SW480 (cell line): ENCODE data around the gene RPTOR.

Experiments
- DNase-seq: peaks from one replicate; pipeline ENCODE4 v3.0.0-alpha.2; 2016; ENCODE audit warnings: low spot score

RPTOR gene

DNA sequence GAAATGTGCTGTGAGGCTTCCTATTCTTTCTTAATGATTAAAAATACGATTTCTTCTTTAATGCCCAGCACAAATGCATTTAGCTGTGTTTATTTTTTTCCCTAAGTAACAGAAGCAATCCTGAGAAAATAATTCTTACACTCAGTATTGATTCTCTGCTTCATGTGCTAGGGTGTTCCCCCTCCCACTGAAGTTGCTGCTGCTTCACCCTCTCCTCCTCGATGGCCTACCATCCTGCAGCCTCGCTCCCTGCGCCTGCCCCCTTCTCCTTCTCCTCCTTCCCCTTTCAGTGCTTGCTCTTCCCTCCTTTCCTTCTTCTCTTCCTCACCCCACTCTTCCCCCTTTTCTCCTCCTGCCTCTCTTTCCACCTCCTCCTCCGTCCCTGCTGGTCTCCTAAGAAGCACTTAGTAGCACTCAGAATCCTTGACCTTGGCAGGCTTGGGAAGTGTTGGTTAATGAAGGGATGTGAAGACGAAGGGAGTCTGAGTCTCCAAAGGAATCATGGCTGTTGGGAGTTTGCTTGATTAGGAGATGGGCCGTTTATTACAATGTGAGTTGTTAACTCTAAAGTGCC lies 119.7 kb downstream of the RPTOR start:
- DNase-seq = no peak

DNA sequence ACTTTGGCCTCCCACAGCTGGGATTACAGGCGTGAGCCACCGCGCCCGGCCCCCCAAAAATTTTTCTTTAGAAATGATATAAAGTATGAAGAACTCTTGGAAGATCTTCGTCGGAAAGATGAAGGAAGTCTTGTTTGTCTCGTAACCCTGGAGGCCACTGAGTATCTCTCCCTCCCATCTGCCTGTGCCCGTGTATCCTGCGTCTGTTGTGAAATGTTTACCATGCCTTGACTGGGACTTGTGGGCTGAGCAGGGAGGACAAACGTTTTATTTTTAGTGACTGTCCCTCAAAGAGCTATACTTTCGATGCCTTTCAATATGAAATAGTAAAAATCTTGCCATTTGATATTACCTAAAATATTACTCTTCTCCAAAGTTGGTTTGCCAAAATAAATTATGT lies 121.2 kb downstream of the RPTOR start:
- DNase-seq = no peak

DNA sequence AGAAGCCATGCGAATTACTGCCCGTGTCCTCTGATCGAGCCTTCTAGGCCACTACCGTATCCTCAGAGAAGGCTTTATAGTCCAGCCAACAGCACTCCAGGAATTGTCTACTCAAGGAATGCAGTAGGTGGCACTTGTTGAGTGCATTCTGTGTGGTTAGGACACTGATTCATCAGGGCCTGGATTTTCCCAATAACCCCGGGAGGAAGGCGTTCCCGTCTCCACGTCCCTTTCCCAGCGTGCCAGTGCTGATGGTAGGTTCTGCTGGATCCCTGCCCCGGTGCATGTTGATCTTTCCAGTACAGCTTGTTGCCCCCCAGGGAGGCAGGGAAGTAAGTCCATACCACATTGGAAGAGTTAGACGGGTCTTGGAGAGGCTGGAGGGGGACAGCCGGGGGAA lies 122.2 kb downstream of the RPTOR start:
- DNase-seq = no peak

DNA sequence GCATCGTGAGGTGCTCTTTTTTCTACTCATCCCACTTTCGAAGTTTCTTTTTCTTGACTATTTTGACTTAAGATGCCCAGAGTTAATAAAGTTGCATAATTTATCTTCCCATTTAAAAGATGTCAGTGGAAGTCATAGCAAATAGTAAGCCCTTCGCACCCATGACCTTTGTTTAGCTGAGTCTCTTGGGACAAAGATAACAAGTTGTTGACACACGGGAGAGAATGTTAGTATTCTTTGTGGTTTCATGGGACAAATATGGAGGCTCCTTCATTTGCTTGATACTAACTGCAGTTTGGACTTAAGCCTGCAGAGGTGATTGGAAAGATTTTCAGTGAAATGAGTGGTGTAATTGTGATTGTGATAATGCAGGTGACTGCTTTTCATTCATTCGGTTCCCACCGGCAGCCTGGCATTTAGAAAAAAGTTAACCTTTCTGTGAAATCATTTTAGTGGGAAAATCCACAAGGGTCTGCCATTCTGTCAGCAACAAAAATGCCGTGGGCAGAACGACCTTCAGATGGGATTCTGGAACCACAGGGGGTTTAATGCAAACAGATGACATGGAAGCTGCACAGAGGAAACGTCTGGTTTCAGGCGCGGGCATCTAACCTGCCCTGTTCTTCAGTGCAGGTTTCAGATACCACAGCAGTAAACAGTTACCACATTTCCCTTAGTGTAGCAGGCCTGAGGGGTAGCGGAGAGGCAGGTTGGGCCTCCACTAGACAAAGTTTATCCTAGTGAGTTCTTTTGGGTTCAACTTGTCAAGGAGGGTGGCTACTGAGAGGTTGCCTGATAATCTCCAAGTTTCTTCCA lies 123.0 kb downstream of the RPTOR start:
- DNase-seq = no peak

DNA sequence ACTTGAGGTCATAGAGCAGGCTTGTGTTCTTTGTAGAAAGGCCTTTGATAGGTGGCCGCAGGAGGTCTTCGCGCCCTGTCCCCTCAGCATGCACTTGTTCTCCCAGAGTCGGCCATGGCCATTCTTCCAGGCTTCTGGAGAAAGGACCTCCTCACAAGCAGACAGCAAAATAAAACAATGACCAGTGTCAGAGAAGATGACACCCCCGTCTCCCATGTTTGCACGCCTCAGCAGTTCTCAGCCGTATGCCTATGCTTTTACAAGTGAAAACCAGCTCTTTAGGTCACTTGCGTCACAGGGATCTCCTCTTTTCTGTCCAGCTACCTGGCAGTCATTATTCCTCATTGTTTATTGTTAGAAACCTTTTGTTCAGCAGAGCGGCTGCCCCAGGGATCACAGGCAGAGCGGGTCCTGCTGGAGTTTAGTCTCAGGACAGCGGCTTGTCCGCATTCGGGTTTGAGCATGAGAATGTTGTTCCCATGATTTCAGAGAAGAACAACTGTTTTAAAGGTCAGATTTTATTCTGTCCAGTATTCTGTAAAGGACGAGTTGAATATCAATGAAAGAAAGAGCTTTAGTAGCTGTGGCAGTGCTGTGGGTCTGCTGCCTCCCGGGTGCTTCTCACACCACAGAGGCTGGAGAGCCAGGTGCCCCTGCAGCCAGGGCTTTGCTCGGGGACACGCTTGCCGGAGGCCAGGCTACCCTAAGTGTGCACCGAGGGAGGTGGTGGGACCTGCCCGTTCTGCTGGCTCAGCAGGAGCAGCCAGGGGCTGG lies 123.9 kb downstream of the RPTOR start:
- DNase-seq = no peak

DNA sequence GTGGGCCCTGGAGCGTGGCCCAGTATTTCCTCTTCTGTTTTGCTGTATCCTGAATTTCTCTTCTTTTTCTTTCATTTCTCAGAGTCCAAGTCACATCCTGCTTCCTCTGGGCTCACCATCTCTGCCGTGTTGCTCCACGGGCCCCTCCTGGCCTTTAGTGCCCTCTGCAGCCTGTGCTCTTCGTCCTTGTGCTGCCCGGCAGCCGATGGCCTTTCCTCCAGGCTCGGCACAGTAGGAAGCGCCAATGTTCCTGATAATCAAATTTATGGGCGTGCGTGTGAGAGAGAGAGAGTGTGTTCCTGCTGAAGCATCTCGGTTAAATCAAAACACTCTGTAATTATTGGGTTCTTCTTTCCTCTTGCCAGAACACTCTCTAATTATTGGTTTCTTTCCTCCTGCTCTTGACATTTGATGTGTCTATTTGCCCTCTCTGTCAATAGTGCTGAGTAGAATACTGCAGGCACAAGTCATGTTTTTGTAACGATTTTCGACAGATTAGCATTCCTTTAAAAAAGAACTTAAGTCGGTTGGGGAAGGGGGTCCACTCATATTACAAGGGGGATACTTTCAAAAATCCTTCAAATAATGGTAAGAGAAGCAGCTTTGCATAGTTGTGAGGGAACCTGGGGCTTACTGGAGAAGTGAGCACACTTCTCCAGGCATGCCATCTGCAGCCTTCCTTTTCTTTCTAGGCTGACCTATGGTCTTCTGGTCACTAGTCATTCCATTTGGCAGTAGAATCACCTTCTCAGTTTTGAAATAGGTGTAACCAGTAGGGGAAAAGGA lies 126.6 kb downstream of the RPTOR start:
- DNase-seq = no peak

DNA sequence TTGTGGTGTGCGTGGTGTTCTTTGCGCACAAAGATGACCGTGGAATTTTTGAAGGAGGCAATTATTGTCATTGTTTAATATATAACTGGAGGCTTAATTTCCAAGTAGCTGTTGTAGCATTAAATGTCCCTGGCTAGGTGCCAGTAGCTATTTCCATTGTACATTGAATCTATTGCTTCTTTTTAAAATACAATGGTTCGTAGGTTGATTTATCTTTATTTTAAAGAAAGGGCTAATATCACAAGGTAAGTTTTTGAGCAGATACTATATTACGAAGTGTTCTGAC lies 127.1 kb downstream of the RPTOR start:
- no peak for DNase-seq

DNA sequence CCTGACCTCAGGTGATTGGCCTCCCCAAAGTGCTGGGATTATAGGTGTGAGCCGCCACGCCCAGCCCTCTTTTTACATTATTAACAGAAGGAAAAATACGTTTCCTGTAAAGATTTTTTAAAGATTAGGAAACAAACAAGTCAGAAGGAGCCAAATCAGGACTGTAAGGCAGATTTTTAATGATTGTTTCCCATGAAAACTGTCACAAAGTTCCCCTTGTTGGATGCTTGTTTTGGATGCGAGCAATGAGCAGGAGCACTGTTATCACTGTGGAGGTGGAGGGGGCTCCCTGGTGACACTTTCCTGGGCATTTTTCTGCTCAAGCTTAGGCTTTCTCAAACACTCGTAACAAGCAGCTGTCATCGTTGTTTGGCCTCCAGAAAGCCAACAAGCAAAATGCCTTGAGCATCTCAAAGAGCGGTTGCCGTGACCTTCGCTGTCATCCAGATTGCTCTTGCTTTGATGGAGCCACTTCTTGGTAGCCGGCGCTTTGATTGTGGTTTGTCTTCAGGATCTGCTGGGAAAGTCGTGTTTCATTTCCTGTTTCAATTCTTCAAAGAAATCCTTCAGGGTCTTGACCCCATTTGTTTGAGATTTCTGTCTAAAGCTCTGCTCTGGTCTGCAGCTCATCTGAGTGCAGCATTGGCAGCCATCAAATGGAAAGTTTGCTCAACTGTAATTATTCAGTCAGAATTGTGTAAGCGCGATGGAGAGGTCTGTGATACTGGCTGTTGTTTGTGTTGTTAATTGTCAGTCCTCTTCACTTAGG lies 128.7 kb downstream of the RPTOR start:
- peak; percentile 64 for DNase-seq

DNA sequence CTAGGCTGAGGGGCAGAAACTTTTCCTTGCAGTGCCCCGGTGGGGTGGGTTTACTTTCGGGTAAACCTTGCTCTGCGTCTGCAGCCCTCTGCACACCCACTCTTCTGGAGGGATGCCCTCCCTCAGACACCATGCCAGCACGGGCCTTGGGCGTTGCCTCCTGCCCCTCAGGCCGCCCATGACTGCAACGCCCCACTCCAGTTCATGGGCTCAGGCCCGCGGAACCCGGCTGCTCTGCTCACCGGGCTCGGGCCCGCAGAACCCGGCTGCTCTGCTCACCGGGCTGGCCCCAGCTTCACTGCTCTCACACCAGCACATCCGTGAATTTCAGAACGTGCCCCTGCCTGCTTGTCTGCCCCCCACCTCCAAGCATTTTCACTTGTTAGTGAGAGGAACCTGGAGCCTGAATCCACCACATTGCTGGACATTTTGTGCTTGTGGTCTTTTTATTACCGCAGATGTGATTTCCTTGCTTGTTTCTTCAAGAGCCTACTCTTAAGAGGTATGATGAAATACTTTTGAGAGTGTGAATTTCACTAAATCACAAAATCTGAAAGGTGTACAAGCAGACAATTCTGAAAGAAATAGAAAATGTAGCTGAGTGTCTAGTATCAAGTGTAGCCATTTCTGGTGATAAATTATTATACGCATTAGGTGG lies 130.9 kb downstream of the RPTOR start:
- DNase-seq = no peak

DNA sequence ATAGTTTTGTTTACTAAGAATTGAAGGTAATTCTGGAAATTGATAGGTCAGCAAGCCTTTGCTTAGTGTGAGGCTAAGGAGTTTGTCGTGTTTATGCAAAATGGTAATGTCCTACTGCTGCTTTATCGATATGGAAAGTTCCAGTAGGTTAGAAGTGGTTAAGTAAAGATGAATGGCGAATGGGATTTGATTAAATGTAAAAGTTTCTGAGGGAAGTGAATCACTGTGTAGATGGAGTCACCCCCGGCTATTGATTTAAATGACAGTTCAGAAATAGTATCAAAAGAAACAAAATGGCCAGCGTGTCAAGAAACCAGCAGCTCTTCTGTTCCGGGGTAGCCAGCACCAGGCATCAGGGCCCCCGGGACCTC lies 131.4 kb downstream of the RPTOR start:
- no peak for DNase-seq

DNA sequence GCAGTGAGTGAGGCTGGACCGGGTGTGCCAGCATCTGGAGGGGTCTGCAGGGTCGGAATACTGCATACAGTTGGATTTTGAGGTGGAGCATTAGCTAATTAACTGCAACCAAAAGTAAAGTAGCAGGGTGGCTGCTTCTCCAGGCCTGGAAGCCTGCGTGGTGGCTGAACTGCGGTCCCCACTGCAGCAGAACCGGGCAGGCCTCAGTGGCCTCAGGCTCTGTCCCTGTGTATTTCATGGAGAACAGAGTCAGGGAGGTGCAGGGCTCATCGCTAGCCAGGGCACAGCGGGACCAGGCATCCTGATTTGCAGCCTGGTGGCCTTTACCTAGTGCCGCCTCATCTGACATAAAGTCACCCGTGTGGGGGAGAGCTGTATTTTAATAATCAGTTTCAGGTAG lies 131.9 kb downstream of the RPTOR start:
- no peak for DNase-seq

DNA sequence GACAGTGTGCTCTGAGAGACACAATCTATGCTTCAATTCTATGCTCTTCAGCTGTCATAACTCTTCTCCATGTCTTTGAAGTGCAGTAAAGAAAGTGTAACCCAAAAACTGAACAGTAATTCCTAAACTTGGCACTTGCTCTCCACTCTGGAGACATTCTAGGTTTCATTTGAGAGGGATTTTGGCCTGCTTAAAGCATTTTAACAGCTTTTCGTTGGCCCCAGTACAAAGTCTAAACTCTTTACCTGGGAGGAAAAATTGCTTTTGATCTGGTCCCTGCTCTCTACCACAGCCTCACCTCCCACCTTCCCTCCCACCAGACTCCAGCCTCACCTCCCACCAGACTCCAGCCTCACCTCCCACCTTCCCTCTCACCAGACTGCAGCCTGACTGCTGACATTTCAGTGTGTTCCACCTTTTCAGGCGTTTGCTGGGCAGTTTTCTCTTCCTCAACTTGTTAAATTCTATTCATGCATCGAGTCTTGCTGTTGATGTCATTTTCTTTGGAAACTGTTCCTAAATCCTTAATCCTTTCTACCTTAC lies 132.6 kb downstream of the RPTOR start:
- DNase-seq = no peak

DNA sequence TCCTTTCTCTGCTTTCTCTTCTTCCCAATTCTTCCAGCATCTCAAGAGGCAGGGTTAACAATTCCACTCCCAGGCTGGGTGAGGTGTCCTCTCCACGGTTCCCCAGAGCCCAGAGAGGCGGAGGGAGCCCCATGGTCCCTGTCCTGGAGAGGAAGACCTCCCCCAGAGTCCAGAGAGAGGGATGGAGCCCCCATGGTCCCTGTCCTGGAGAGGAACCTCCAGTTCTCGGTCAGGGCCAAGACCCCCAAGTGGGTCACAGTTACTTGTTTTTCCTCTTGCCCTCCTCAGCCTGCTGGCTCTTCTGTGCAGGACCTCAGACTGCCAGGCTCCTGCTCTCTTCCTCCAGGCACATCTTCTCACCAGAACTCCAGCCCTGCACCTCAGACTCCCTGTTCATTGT lies 135.2 kb downstream of the RPTOR start:
- DNase-seq = no peak

DNA sequence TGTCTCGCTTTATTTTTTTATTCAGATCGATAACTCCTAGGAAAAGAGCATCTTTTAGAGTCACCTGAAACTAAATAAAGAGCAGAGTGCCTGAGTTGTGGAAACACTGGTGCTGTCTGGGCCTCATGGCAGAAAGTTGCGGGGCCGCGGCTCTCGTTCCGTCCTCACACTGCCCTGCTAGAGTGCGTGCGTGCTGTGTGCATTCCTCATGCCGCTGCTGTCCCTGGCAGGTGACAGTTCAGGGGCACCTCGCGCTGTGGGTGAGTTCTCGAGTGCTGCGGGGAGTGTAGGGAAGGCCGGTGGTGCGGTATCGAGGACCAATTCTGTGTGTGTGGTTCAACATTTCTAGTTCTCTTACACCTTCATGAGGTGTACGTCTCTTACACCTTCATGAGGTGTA lies 136.6 kb downstream of the RPTOR start:
- no peak for DNase-seq

DNA sequence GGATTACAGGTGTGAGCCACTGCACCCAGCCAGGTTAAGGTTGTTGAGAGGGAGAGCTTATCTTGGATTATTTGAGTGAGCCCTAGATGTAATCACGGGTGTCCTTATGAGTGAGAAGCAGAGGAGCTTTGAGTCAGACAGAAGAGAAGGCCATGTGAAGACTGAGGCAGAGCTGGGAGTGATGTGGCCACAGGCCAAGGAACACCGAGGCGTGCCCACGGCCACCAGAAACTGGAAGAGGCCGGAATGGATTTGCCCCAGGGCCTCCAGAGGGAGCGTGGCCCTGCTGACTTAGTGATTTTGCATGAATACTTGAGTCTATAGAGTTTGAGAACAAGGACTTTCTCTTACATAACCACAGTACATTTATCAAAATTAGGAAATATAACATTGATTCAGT lies 137.7 kb downstream of the RPTOR start:
- no peak for DNase-seq

DNA sequence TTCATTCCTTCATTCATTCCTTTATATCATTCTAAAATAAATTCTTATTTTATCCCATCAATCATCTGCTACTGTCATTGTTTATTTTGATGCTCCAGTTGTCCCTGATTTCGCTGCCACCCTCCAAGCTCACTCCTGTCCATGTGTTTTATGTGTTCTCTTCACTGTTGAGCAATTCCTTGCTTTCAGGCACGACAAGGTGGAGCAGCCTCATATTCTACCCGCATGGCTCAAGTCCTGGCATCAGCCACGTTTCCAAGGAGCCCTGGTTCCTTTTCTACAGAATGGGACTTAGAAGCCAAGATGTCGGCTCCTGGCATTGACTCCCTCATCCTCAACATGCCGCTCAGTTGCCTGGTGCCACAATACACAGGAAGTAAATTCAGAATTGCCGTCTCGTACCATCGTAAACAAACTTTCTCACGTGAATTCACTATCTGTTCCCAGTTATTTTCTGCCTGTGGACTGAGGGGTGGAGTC lies 139.0 kb downstream of the RPTOR start:
- DNase-seq = no peak

DNA sequence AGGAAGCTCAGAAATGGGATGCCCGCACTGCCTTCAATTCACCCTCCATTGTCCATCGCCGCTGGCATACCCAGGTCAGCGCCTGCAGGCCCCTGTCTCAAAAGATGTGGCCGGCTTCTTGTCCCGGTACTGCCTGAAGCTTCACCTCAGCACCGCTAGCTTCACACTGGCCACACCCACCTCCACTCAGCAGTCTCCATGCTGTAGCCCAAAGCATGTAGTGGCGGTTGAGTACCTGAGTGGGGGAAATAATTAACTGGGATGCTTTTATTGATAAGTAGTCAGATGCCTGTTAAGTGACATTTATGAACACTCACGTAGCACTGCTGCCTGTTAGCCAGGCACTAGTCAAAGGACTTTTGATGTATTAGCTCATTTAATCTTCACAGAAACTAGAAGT lies 143.2 kb downstream of the RPTOR start:
- DNase-seq = no peak

DNA sequence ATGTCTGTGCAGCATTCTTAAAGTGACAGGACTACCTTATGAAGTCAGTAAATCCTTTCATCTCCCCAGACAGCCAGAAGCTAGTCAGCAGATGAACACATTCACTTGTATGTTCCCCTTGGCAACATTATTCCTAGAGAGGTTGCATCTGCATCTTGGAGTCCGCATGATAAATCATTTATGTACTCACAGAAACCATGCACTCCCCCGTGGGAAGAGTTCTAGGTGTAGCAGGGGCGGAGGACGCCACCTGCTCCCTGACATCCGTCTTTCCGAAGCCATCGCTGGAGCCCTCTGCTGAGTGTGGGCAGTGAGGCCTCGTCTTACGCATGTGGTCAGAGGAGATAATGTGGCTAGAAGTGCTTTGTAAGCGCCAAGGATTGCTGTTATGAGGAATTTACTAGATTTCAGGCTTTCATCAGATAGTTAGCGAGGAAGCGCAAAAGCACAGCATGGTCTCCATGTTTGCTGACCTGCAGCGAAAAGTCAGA lies 144.5 kb downstream of the RPTOR start:
- no peak for DNase-seq

DNA sequence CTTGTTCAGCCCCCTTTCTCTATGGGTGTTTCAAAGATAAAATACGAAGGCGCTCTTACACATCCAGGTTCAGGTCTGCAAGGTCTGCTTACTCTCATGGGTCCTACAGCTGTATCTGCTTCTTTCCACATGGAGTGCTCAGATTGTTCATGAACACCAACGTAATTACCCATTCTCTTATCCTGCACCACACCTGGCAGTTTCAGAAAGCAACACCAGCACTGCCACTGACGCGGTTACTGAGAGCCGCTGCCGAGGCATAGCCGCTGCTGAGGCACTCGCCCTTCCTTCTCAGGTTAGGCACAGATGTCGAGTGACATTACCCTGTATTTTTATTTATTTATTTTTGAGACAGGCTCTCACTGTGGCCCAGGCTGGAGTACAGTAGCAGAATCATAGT lies 147.1 kb downstream of the RPTOR start:
- no peak for DNase-seq

DNA sequence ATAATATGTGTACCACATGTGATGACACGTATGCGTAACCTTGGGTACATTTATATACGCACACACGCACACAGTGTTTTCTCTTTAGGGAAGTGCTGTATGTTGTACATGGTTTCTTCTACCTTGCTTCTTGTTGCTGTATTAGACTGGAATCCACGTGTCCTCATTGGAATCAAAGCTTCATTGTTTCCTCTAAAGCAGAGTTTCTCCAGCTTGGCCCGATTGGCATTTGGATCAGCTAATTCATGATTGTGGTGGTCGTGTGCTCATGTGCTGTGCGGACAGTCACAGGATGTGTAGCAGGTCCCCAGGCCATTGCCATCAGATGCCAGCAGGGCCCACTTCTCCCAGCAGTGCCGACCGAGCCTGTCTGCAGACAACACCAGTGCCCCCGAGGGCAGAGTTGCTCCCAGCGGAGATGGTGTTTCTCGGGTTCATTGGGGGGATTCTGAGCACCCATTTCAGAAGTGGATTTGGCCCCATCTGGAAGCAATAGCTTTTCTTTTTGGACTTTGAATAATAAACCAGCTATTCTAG lies 148.4 kb downstream of the RPTOR start:
- no peak for DNase-seq

DNA sequence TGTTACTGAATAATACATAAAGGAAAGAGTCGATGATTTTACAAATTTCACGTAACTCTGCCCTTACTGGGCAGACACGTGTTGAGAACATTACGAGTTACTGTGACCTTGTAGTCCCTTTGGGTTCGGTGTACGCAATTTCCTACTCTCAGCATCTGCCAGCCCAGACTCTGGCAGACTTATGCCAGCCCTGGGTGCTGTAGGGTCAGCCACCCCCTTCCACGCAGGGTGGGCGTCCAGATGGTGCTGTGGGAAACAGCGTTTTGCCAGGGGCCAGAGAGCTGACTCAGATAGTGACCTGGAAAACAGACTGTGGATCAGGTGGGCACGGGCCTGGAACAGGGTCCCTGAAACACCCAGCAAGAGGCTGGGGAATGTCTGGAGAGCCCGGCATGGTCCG lies 148.9 kb downstream of the RPTOR start:
- no peak for DNase-seq
